Activated naive CD4-positive, alpha-beta T cell treated with anti-CD3 and anti-CD28 coated beads, Interleukin-2, amount 50 U/mL, for 24 hours (primary cell): Measurements from ENCODE around the gene CDK11B.
"Not testable (repeated sequence)": the region's sequence is repeated elsewhere in the genome, so short reads cannot be mapped to it uniquely, and the experiment has no call there.

Source experiments
- H3K27ac Mint-ChIP-seq: one replicate; pipeline ENCODE4 v1.8.0; 2021; ENCODE audit warnings: mild to moderate bottlenecking, mixed read lengths
- H3K27me3 Mint-ChIP-seq: one replicate; pipeline ENCODE4 v1.8.0; 2021; ENCODE audit warnings: mixed read lengths
- H3K36me3 Mint-ChIP-seq: one replicate; pipeline ENCODE4 v1.8.0; 2021; ENCODE audit warnings: mixed read lengths
- H3K4me1 Mint-ChIP-seq: one replicate; pipeline ENCODE4 v1.8.0; 2021; ENCODE audit warnings: mixed read lengths
- H3K4me3 Mint-ChIP-seq: one replicate; pipeline ENCODE4 v1.8.0; 2021; ENCODE audit warnings: mild to moderate bottlenecking, mixed read lengths
- H3K9me3 Mint-ChIP-seq: one replicate; pipeline ENCODE4 v1.8.0; 2021; ENCODE audit warnings: mixed read lengths

CDK11B gene

DNA sequence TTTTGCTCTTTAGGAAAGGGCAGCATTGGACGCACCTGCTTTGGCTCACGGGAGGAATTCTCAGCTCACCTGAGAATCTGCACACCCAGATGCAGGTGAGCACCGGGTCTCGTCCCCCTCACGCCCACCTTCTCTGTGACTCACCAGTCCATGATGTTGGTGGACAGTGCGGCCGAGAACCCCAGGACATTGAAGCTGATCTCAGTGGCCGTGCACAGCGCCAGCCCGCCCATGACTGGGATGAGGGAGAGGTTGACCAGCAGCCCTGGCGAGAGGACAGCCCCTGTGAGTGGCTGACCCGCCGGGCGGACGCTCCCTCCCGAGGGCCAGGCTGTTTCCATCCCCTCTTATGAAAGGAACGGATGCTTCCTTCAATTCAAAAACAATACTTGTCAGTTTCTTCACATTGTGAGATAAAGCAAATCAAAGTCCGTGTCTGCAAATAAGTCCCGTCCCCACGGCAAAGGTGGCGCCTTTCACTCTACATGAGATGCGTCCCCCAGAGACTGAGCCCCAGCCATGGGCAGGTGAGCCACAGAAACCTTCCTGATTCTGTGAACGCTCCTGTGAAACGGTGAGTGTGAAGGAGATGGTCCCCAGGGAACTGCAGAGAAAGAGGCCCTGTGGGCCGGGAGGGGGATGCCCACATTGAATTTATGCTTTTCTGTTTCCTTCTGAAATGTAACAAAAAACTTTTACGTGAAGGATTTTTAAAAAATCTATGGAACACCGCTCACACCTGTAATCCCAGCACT is 12.7 kb upstream of the CDK11B start:
- H3K4me3 Mint-ChIP-seq: no peak overlapping the region
- H3K27ac Mint-ChIP-seq: no peak overlapping the region
- no peaks in the 10 kb centered on the region for H3K9me3 Mint-ChIP-seq
- H3K27me3 Mint-ChIP-seq: no peaks in the 10 kb centered on the region
- H3K4me1 Mint-ChIP-seq: peaks cover 6% of the 10 kb centered on the region
- H3K36me3 Mint-ChIP-seq: peaks cover 7% of the 10 kb centered on the region

DNA sequence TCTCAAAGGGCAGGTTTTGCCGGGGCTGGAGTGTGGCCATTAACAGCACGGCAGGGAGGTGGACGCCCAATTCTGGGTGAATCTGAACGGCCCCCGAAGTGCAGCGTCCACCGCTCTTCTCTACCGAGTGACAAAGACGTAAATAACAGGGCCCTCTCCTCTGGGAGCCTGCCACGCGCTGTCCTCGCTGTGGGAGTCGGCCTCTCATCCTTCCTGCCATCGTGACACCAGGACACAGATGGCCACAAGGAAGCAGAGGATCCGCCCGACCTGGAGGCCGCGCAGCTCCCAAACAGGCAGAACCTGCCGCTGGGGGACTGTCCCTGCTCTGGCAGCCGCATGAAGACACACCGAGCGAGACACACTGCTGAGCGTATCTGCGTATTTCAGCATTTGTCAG is 12.1 kb upstream of the CDK11B start:
- Mint-ChIP-seq H3K36me3 (peaks cover 7% of the 10 kb centered on the region), H3K27me3 (no peaks in the 10 kb centered on the region), H3K9me3 (no peaks in the 10 kb centered on the region), H3K4me1 (peaks cover 6% of the 10 kb centered on the region), H3K4me3 (no peak overlapping the region), H3K27ac (no peak overlapping the region)

DNA sequence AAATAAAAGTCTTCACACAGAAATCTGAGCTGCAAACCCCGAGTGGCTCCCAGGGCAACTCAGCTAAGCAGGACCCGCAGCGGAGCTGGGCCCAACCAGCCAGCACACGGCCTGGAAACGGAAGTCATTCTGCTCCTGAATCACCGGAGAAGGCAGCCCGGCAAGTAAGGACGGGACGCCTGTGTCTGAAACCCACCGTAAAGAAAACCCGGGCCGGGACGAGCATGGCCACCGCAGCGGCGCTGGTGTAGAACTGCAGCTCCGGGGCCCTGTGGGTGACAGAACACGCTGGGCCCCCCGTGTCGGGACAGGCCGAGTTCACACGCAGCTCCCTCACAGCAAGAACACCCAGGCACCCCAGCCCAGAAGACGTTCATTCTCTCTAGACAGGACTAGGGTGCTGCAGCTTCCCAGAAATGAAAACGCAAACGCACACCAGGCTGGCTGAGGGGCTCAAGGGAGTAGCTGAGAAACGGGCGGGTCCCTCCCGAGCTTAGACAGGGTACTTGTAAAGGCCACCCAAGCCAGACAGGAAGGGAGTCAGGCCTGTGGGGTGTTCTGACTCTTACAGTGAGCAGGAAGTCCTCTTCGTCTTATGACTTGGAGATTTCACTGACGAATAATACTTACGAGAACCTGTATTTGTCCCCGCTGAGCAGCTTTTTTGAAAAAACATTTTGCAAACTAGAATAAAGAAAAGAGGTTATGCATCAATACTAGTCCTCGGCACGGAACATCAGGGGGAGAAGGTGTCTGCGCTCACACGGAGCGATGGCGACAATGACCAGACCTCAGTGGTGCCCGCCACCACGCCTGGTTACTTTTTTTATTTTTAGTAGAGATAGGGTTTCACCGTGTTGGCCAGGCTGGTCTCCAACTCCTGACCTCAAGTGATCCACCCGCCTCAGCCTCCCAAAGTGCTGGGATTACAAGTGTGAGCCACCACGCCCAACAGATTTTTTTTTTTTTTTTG is 10.9 kb upstream of the CDK11B start:
- H3K9me3 Mint-ChIP-seq: no peaks in the 10 kb centered on the region

DNA sequence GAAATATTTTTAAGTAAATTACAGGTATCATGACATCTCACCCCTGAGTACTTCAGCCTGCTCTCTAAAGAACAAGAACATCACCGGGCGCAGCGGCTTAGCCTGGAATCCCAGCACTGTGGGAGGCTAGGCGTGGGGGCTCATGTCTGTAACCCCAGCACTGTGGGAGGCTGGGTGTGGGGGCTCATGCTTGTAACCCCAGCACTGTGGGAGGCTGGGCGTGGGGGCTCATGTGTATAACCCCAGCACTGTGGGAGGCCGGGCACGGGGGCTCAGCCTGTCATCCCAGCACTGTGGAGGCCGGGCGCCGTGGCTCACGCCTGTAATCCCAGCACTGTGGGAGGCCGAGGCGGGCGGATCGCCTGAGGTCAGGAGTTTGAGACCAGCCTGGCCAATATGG is 7.7 kb upstream of the CDK11B start:
- Mint-ChIP-seq H3K4me3 (no peak overlapping the region), H3K36me3 (peaks cover 5% of the 10 kb centered on the region), H3K4me1 (peaks cover 3% of the 10 kb centered on the region), H3K27me3 (no peaks in the 10 kb centered on the region), H3K27ac (no peak overlapping the region), H3K9me3 (no peaks in the 10 kb centered on the region)

More for the DNA sequence above, 10.9 kb upstream of the CDK11B start:
- H3K36me3 Mint-ChIP-seq: peaks cover 7% of the 10 kb centered on the region
- no peaks in the 10 kb centered on the region for H3K27me3 Mint-ChIP-seq
- H3K27ac Mint-ChIP-seq: no peak overlapping the region
- peaks cover 5% of the 10 kb centered on the region for H3K4me1 Mint-ChIP-seq
- H3K4me3 Mint-ChIP-seq: no peak overlapping the region

DNA sequence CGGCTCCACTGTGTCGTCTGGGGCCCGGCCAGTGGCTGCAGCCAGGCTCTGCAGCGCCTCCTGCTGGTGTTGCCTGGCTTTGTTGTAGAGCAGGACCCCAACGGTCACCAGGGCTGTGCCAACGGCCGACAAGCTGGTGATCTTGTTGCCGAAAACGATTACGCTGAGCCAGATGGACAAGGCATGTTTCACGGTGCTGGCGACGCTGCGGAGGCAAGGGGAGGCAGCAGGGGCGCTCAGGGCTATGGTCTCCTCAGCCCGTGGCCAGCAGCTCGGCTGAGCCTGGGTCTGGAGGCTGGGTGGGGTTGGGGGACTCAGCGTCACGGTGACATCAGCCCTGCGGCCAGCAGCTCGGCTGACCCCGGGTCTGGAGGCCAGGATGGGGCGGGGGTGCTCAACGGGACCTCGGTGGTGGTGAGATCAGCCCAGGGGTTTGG is 7.0 kb upstream of the CDK11B start:
- H3K27ac Mint-ChIP-seq: no peak overlapping the region
- H3K27me3 Mint-ChIP-seq: no peaks in the 10 kb centered on the region
- H3K4me1 Mint-ChIP-seq: peaks cover 3% of the 10 kb centered on the region
- peaks cover 5% of the 10 kb centered on the region for H3K36me3 Mint-ChIP-seq
- H3K9me3 Mint-ChIP-seq: no peaks in the 10 kb centered on the region
- H3K4me3 Mint-ChIP-seq: no peak overlapping the region

DNA sequence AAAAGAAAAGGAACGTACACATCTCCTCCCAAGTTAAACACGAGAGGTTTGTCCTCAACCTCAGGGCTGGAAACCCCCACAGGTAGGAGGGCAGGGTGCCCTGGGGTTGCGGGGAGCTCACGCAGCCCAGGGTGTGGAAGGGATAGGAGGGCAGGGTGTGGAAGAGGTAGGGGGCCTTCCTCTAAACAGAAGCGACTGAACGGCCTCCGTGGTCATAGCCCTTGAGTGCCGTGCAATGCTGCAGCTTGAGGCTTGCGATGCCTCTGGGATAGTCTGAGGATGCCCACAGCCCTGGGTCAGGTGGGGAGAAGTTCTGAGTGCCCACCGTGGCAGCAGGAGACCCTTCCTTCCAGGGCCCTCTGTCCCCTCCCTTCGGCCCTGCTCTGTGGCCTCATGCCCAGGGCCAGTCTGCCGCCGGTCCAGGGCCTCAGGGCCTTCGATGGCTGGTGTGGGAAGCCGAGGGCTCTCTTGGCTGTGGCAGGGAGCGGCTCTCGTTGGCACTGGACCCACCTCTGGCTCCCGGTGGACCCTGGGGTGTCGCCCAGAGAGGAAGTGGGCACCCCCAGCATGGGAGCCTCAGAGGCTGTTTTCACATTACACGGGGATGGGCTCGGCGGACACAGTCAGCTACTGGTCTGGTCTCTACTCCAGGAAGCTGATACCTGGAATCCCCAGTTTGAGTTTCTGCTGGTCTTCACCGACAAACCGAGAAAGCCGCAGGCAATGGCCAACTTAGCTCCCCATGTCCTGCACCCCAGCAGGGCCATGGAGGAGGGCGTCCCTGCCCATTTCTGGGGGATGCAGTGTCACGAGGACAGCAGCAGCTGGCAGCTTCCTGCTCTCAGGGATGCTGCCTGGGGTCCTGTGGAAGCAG is 6.4 kb upstream of the CDK11B start:
- H3K4me3 Mint-ChIP-seq: no peak overlapping the region
- no peaks in the 10 kb centered on the region for H3K9me3 Mint-ChIP-seq
- no peak overlapping the region for H3K27ac Mint-ChIP-seq
- peaks cover 3% of the 10 kb centered on the region for H3K4me1 Mint-ChIP-seq
- peaks cover 5% of the 10 kb centered on the region for H3K36me3 Mint-ChIP-seq
- no peaks in the 10 kb centered on the region for H3K27me3 Mint-ChIP-seq

DNA sequence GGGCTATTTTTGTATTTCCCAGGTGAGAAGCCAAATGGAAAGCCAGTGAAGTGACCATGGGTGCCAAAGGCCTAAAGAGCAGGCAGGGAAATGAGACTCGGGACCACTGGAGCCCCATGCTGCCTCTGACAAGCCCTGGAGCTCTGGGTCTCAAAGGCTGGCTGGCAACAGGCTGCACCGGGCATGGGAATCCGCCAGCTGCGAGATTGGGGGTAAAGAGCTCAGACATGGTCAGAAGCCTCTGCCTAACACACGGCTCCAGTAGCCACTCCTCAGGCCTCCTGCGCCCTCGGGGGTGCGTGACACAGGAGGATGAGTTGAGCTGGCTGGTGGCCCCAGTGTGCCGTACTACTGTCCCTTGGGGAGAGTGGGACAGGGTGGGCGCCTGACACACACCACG is 5.5 kb upstream of the CDK11B start:
- H3K9me3 Mint-ChIP-seq, H3K27ac Mint-ChIP-seq, H3K4me1 Mint-ChIP-seq, H3K4me3 Mint-ChIP-seq, H3K27me3 Mint-ChIP-seq, H3K36me3 Mint-ChIP-seq: not testable (repeated sequence)

DNA sequence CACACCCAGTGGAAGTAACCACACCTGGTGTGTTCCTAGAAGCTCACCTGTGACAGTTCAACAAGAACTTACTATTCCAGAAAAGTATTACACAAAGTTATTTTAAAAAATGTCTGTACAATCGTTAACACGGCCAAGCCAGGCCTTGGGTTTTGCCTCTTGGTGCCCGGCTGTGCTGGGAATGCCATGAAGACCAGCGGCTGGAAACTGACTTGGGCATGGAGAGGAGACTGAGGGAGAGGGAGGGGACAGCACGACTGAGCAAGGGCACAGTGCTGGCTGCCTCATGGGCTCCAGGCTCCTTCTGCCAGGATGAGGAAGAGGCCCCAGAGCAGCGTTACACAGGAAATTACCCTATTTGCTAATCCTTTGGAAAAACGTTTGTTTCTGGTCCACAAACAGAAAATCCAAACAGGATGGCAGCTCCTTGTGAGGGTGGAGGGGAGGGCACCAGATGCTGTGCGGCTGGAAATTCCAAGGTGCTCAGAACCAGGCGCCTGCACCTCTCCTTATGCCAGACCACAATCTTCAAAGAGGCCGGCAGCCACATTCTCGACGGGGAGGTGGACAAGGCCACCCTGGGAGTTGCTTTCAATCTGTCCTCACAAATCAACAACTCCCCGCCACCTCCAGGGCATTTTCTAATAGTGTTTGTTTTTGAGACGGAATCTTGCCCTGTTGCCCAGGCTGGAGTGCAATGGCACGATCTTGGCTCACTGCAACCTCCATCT is 4.2 kb upstream of the CDK11B start:
- H3K36me3 Mint-ChIP-seq, H3K4me3 Mint-ChIP-seq, H3K9me3 Mint-ChIP-seq, H3K27me3 Mint-ChIP-seq, H3K4me1 Mint-ChIP-seq: not testable (repeated sequence)
- peak overlapping the region; percentile 41 for H3K27ac Mint-ChIP-seq

DNA sequence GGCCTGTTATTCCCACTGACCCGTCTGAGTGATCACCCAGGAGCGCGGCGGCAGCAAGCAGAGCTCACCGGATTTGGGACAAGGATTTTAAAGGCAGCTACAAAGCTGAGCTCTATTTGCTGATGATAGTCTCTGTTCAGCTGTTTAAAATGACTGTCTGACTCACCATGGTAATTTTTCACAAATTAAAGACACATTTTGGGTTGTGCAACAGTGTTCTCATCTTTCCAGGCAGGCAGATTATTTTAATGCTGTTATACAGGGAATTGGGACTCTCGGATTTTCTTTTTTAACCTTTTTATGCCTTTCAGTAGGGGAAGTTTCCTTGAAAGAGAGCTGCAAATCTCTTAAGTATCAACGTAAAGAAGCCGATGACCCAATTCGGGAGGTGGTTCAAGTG is 3.6 kb upstream of the CDK11B start:
- not testable (repeated sequence) for H3K4me1 Mint-ChIP-seq, H3K9me3 Mint-ChIP-seq, H3K36me3 Mint-ChIP-seq, H3K4me3 Mint-ChIP-seq, H3K27me3 Mint-ChIP-seq
- H3K27ac Mint-ChIP-seq: peak overlapping the region; percentile 41

DNA sequence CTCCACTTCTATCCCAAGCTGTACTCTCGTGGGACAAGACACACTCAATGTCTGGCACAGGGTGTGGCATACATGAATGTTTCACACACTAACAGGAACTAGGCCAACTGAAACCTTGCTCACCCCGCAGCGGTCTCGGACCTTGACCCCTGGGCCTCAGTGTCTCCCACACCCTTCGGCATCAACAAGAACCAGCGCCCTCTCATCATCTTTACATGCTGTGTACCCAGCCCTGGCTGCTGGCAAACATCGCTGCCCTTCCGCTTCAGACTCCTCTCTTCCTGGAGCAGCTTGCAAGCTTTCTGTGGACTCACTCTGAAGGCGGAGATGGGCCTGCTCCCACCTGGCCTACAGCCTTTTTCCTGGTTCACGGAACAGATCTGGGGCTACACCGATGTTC is 10.5 kb downstream of the CDK11B start:
- H3K27ac Mint-ChIP-seq, H3K4me1 Mint-ChIP-seq, H3K9me3 Mint-ChIP-seq, H3K4me3 Mint-ChIP-seq, H3K27me3 Mint-ChIP-seq: not testable (repeated sequence)
- H3K36me3 Mint-ChIP-seq: peaks cover 19% of the 10 kb centered on the region

DNA sequence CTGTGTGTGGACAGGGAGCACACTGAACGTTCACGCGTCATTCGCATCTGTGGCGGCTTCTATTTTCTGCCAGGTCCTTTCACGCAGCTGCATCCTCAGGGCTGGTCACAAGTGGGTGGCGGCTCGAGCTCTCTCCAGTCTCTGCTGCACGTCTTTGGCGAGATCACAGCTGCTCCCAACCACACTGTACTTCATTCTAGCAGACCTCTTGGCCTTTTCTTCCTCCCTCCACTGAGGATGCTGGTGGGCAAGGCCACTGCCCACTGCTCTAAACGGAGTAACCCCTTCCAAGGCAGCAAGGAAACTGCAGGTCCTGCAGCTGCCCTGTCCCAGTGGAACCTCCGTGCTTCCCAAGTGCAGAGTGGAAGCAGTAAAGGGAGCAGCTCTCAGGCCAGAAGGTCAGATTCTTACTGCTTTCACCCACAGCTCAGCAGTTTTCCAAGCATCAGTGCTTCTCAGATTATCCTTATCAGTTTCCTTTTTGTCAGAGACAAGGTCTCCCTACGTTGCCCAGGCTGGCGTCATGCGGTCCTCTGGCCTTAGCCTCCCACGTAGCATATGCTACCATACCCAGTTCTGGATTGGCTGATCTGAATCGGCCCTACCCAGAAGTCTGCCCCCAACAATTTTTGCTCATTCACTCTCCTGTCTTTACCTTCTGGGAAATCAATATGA is 11.1 kb downstream of the CDK11B start:
- not testable (repeated sequence) for H3K27ac Mint-ChIP-seq, H3K4me3 Mint-ChIP-seq, H3K4me1 Mint-ChIP-seq, H3K27me3 Mint-ChIP-seq, H3K9me3 Mint-ChIP-seq
- peaks cover 18% of the 10 kb centered on the region for H3K36me3 Mint-ChIP-seq

DNA sequence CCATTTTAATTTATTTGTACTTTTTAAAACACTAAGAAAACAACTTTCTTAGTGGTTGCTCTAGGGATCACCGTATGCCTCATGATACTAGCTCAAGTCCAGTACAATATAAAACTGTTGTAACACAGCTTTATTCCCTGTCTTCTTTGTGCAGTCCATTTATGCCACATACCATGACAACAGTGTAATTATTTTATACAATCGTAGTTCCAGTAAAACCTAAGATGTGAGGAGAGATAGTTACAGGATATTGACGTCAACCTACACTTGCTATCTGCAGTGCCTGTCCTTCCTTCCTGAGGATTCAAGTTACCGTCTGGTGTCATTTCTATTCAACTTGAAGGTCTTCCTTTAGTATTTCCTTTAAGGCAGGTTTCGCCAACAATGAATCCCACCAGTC is 12.5 kb downstream of the CDK11B start:
- H3K4me3 Mint-ChIP-seq, H3K9me3 Mint-ChIP-seq, H3K4me1 Mint-ChIP-seq, H3K27me3 Mint-ChIP-seq, H3K27ac Mint-ChIP-seq: not testable (repeated sequence)
- peaks cover 14% of the 10 kb centered on the region for H3K36me3 Mint-ChIP-seq

DNA sequence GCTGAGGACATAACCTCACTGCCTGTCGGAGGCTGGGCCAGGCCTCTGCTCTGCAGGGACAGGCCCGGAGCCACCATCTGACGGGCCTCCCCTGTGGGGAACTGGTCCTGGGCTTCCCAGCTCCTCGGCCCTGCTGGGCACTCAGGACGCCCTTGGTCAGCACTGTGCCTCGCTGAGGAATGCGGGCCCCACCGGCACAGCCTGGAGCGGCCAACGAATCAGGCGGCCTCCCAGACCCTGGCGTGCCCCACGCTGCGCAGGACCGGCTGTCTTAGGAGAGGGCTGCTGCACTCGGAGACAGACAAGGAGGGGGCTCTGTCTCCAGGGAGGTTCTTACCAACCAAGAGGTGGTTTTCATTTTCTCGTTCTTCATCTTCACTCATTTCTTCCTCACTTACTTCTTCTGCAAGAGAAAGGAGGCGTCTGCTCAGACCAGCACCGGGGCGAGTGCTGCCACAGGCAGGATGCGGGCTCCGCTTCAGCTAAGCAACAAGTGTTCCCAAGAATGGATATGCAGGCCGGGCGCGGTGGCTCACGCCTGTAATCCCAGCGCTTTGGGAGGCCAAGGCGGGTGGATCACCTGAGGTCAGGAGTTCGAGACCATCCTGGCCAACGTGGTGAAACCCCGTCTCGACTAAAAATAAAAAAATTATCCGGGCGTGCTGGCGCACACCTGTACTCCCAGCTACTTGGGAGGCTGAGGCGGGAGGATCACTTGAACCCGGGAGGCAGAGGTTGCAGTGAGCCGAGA is 17.9 kb downstream of the CDK11B start:
- not testable (repeated sequence) for H3K9me3 Mint-ChIP-seq, H3K4me1 Mint-ChIP-seq, H3K27ac Mint-ChIP-seq, H3K36me3 Mint-ChIP-seq, H3K4me3 Mint-ChIP-seq, H3K27me3 Mint-ChIP-seq

DNA sequence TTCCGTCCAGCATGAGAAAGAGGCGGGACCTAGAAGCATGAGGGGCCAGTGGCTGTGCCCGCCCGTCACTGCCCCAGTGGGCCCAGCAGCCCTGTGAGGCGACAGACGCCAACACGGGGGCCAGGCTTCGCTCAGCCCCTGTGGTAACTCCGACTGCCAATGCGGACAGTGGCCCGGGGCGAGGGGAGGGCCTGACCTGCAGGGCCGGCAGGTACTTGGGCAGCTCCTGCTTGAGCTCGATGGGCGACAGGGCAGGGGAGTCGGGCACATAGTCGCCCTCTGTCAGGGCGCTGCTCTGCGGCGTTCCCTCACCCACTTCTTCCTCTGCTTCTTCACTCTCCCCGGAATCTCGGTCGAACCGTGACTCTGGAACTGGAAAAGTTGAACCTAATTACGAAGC is 18.7 kb downstream of the CDK11B start:
- H3K4me1 Mint-ChIP-seq, H3K27me3 Mint-ChIP-seq, H3K27ac Mint-ChIP-seq, H3K36me3 Mint-ChIP-seq, H3K9me3 Mint-ChIP-seq, H3K4me3 Mint-ChIP-seq: not testable (repeated sequence)
